Measurements from ENCODE around the gene COX15.
A peak's percentile ranks its signal among the peaks of the same experiment; 100 is the strongest.

Gene COX15

DNA sequence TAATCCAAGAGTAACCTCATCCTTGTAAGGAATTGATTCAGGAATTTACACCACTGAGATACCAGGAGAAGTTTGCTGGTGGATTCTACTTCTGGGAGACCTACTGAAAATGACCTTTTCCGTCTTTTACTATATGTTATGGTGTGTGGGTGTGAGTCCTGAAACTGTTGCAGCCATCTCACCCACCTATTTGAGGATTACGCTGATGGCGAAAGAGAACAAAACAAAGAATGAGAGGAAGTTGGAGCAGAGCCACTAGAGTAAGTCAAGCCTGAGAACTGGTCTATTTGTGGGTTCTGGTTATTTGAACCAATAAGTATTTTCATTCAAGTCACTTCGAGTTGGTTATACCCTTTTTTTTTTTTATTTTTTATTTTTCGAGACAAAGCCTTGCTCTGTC, 37.8 kb upstream of the COX15 start:
- no peak for DNase-seq (ENCODE audit: low spot score)
- TF ChIP-seq, protein P1, sequence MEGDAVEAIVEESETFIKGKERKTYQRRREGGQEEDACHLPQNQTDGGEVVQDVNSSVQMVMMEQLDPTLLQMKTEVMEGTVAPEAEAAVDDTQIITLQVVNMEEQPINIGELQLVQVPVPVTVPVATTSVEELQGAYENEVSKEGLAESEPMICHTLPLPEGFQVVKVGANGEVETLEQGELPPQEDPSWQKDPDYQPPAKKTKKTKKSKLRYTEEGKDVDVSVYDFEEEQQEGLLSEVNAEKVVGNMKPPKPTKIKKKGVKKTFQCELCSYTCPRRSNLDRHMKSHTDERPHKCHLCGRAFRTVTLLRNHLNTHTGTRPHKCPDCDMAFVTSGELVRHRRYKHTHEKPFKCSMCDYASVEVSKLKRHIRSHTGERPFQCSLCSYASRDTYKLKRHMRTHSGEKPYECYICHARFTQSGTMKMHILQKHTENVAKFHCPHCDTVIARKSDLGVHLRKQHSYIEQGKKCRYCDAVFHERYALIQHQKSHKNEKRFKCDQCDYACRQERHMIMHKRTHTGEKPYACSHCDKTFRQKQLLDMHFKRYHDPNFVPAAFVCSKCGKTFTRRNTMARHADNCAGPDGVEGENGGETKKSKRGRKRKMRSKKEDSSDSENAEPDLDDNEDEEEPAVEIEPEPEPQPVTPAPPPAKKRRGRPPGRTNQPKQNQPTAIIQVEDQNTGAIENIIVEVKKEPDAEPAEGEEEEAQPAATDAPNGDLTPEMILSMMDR (IDR thresholded peaks at IDR 0.05; ENCODE audit: borderline replicate concordance, control extremely low read depth, extremely low read depth, insufficient read depth, missing control alignments), result no peak
- in situ Hi-C loops (cut with MboI; ENCODE audit: low sequenced_read_pairs, unreplicated experiment), result no loop called here

DNA sequence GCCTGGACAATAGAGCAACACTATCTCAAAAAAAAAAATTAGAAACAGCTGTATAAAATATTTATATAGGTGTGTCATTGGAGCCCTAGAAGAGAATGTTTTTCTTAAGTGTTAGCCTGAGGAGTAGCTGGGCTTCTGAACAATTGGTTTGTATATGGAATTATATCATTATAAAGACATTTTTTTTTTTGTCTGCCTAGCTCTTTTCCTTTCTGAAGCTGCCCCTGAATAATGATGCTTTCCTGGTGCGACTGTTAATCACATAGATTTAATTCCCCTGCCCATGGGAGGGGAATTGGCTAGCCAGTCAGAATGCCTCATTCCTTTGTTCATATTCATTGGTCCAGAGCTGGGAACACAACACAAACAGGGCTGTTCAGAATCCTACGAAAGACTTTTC, 36.6 kb upstream of the COX15 start:
- in situ Hi-C loops (cut with MboI; ENCODE audit: low sequenced_read_pairs, unreplicated experiment), result no loop called here
- no peak for DNase-seq (ENCODE audit: low spot score)
- TF ChIP-seq, protein P1 (IDR thresholded peaks at IDR 0.05; ENCODE audit: borderline replicate concordance, control extremely low read depth, extremely low read depth, insufficient read depth, missing control alignments), result no peak

DNA sequence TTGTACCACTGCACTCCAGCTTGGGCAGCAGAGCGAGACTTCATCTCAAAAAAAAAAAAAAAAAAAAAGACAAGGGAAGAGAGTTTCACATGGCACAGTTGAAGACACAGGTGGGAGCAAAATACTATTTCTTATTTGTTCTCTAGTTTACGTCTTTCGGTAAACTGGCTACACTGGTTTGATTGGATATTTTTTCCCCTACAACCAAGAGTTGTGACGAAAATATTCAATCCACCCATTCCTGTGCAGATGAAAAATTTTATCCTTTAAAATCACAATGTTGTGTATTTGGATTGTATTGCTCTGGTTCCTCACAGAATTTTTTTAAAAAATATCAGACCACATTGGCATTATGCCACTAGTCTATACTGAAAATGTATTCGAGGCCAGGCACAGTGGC, 36.0 kb upstream of the COX15 start:
- in situ Hi-C loops (cut with MboI; ENCODE audit: low sequenced_read_pairs, unreplicated experiment), result no loop called here
- no peak for DNase-seq (ENCODE audit: low spot score)
- TF ChIP-seq, protein P1 (IDR thresholded peaks at IDR 0.05; ENCODE audit: borderline replicate concordance, control extremely low read depth, extremely low read depth, insufficient read depth, missing control alignments), result no peak

DNA sequence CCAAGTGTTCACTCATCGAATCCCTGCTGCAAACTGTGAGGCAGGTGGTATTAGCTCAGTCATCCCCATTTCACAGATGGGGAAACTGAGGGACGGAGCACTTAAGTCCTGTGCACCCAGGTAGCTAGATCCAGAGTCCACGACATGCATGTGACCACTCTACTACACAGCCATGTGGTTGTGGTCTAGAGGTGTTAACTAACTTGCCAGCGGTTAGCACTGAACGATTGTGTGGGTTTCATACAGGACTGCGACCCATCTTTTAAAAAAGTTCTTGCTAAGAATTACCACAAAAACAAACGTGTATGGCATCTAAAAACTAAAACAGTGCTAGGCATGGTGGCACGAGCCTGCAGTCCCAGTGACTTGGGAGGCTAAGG, 34.4 kb upstream of the COX15 start:
- peak; percentile 41 for DNase-seq (ENCODE audit: low spot score)
- in situ Hi-C loops (cut with MboI; ENCODE audit: low sequenced_read_pairs, unreplicated experiment), result no loop called here
- TF ChIP-seq, protein P1 (IDR thresholded peaks at IDR 0.05; ENCODE audit: borderline replicate concordance, control extremely low read depth, extremely low read depth, insufficient read depth, missing control alignments), result no peak

DNA sequence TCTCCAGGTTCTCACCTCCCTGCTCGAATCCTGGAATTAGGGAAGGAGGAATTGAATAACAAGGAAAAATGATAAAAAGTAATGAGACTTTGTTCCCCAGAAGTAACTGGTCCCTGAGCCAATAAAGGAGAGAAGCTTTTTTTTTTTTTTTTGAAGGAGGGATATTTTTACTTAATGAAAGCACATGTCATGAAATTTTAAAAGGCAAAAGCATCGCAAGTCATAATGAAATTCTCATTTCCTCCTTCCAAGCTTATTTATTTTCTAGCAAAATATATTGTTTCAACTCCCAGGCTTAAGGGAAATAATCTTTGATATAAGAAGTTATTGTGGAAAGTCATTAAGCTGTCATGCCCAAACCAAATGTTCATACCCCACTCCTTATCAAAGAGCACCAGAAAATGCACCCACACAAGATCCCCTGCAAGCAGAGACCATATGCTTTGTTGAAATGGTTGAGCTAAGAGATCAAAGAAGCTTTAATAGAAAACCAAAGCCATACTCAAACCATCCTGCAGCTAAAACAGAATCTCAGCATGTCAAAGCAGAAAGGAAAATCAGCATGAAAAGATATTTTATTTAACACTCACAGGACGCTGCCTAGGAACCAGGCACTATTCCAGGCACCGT, 33.9 kb upstream of the COX15 start:
- peak; percentile 63 for DNase-seq (ENCODE audit: low spot score)
- in situ Hi-C loops (cut with MboI; ENCODE audit: low sequenced_read_pairs, unreplicated experiment), result no loop called here
- TF ChIP-seq, protein P1 (IDR thresholded peaks at IDR 0.05; ENCODE audit: borderline replicate concordance, control extremely low read depth, extremely low read depth, insufficient read depth, missing control alignments), result no peak

DNA sequence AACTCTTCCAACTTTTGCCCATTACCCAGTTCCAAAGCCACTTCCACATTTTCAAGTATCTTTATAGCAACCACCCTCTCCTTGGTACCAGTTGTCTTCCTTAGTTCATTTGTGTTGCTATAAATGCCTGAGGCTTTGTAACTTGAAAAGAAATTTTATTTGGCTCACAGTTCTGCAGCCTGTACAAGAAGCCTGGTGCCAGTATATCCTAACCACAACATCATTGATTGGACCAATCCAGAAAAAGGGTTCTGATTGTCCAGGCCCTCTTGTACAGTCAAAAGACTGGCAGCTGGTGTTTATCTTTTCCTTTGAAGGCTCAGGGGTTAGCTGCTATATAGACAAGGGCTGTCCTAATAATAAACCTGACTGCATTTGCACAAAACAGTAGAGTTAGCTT, 29.4 kb upstream of the COX15 start:
- TF ChIP-seq, protein P1 (IDR thresholded peaks at IDR 0.05; ENCODE audit: borderline replicate concordance, control extremely low read depth, extremely low read depth, insufficient read depth, missing control alignments), result no peak
- in situ Hi-C loops (cut with MboI; ENCODE audit: low sequenced_read_pairs, unreplicated experiment), result no loop called here
- DNase-seq (ENCODE audit: low spot score), result no peak

All from GM13976 (cell line).